GM21367 (cell line): ENCODE data around the gene SEC63.
"Not testable (repeated sequence)": the region's sequence is repeated elsewhere in the genome, so short reads cannot be mapped to it uniquely, and the experiment has no call there.

ENCODE experiments used
- ATAC-seq: cut with Tn5 transposase; IDR thresholded peaks from one replicate; pipeline ENCODE4 v1.9.1; 2021; ENCODE audit not compliant: unreplicated experiment

SEC63 gene

GRCh38 chr6:107957909-107958688 lies at the start of gene SEC63:
Gene SEC63, minus strand, starts transcription at chr6:107958208. Its CDS starts 199 bp downstream, at chr6:107958009.
- peak; percentile 89 for ATAC-seq

- no peak for ATAC-seq
Measured at GRCh38 chr6:108005961-108006360, 48.0 kb upstream of the SEC63 start.

- ATAC-seq: no peak
Measured at GRCh38 chr6:108004861-108005260, 46.9 kb upstream of the SEC63 start.

- no peak for ATAC-seq
Measured at GRCh38 chr6:108002365-108003221, 44.6 kb upstream of the SEC63 start.

GRCh38 chr6:108001696-108002231 lies 43.8 kb upstream of the SEC63 start:
- ATAC-seq: no peak

GRCh38 chr6:108000259-108000658 lies 42.3 kb upstream of the SEC63 start:
- ATAC-seq: not testable (repeated sequence)

- no peak for ATAC-seq
Measured at GRCh38 chr6:107999341-107999740, 41.3 kb upstream of the SEC63 start.

GRCh38 chr6:107991772-107992550 lies 34.0 kb upstream of the SEC63 start:
- ATAC-seq: no peak

GRCh38 chr6:107991061-107991460 lies 33.1 kb upstream of the SEC63 start:
- ATAC-seq: no peak

GRCh38 chr6:107990587-107990986 lies 32.6 kb upstream of the SEC63 start:
- ATAC-seq: not testable (repeated sequence)

GRCh38 chr6:107989166-107990094 lies 31.4 kb upstream of the SEC63 start:
- ATAC-seq: no peak

- ATAC-seq: no peak
Measured at GRCh38 chr6:107988570-107988969, 30.6 kb upstream of the SEC63 start.

- ATAC-seq: no peak
Measured at GRCh38 chr6:107987805-107988204, 29.8 kb upstream of the SEC63 start.

- ATAC-seq: no peak
Measured at GRCh38 chr6:107985701-107986100, 27.7 kb upstream of the SEC63 start.

- no peak for ATAC-seq
Measured at GRCh38 chr6:107983811-107984210, 25.8 kb upstream of the SEC63 start.

- ATAC-seq: no peak
Measured at GRCh38 chr6:107982486-107982885, 24.5 kb upstream of the SEC63 start.

- no peak for ATAC-seq
Measured at GRCh38 chr6:107981695-107982094, 23.7 kb upstream of the SEC63 start.

GRCh38 chr6:107977283-107977682 lies 19.3 kb upstream of the SEC63 start:
- ATAC-seq: no peak

- no peak for ATAC-seq
Measured at GRCh38 chr6:107976155-107976783, 18.3 kb upstream of the SEC63 start.
